GM18907 (cell line): ENCODE results near the gene PRPS2.

Experiments used
- ATAC-seq: cut with Tn5 transposase; IDR thresholded peaks from one replicate; pipeline ENCODE4 v1.9.1; 2021; ENCODE audit warnings: mild to moderate bottlenecking, moderate library complexity; ENCODE audit not compliant: unreplicated experiment

PRPS2 gene

GRCh38 chrX:12791257-12792228 lies at the start of gene PRPS2:
Gene PRPS2, plus strand, starts transcription at chrX:12791412. Its CDS starts 86 bp downstream, at chrX:12791498.
- ATAC-seq: peak; percentile 76

DNA sequence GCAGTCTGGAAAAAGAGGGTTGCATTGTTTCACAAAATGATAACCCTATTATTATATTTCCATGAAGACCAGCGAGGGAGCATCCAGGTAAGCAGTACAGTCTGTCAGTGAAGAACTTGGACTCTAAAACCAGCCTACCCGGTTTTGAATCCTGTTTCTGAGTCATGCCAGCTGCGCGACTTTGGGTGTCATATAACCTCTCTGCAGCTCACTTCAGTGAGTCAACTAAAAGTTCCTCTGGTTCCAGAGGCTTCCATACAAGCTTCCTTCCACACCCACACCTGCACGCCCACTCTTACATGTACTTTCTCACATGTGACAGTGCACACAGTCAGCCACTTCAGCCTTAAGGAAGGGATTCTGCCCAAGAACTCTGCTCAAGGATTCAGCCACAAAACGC lies 49.8 kb upstream of the PRPS2 start:
- ATAC-seq: no peak

GRCh38 chrX:12747433-12747832 lies 43.8 kb upstream of the PRPS2 start:
- no peak for ATAC-seq

- ATAC-seq: no peak
Observed at GRCh38 chrX:12751887-12752286, 39.3 kb upstream of the PRPS2 start.

GRCh38 chrX:12753366-12753765 lies 37.8 kb upstream of the PRPS2 start:
- no peak for ATAC-seq

- no peak for ATAC-seq
Observed at GRCh38 chrX:12758291-12758690, 32.9 kb upstream of the PRPS2 start.

- no peak for ATAC-seq
Observed at GRCh38 chrX:12767856-12768255, 23.4 kb upstream of the PRPS2 start.

DNA sequence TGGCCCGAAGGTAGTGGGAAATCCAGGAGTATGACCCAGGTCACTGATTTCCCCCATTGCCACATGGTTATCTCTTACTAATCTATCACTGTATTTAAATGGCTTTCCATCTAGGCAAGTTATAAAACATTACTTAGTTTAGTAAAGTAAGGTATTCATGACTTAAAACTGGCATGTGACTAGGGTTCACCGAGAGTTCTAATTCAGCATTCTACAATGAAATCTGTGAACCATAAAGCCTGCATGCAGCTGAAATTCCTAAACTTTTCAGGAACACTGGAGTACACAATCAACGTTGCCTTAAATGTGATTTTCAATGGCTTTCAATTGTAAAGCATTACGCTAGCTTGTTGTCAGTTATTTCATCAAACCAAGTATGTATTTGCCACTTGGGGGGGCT lies 22.7 kb upstream of the PRPS2 start:
- ATAC-seq: no peak

- no peak for ATAC-seq
Observed at GRCh38 chrX:12770440-12770839, 20.8 kb upstream of the PRPS2 start.

DNA sequence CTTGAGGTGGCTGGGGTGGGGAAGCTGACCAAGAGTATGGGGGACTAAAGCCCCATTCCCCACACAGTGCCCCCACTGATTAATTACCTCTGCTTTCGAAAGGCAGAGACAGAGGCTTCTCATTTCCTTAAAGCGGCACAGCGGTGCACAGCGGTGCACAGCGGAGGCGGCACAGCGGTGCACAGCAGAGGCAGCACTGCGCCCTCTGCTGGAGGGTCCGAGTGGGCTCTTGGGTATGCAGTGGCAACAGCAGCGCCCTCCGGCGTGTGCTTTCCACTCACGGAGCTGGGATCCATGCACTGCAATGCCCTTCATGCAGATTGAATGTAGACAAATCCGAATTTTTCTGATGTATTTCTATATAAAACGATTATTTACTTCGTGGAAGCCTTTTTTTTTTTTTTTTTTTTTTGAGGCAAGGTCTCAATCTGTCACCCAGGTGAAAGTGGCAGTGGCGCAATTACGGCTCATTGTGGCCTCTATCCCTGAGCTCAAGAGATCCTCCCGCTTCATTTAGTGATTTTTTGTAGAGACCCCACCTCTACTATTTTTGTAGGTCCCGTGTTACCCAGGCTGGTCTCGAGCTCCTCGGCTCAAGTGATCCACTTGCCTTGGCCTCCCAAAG lies 19.7 kb upstream of the PRPS2 start:
- ATAC-seq: peak; percentile 96

DNA sequence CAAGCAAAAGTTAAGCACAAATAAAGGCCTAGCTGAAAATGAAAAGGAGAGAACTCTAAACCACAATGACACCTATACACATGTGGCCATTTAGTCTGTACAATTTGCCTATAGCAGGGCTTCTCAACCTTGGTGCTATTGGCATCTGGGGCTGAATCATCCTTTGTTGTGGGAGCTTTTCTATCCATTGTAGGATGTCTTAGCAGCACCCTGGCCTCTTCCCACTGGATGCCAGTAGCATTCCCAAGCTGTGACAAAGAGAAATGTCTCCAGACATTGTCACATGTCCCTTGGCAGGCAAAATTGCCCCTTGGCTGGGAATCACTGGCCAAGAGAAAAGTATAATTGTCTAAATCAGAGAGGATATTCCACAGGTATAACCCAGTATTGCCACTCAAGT lies 13.5 kb upstream of the PRPS2 start:
- ATAC-seq: no peak

DNA sequence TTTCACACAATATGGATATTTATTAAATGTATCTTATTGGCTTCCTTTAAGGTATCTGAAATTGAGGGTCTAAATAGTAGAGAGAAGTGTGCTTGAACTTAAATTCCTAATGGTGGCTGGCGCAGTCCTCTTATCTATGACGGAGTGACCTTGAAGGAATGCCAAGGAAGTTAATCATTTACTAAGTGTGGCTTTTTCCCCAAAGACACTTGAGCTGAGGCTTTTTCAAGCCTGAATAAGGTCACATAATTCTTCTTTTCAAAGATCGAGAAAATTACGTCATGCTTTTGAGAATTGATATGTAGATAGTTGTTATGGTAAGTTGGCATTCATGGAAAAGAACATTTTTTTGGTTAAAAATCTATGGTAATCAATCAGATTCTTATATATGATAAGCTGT lies 11.7 kb upstream of the PRPS2 start:
- ATAC-seq: no peak

- no peak for ATAC-seq
Observed at GRCh38 chrX:12788645-12789044, 2.6 kb upstream of the PRPS2 start.

DNA sequence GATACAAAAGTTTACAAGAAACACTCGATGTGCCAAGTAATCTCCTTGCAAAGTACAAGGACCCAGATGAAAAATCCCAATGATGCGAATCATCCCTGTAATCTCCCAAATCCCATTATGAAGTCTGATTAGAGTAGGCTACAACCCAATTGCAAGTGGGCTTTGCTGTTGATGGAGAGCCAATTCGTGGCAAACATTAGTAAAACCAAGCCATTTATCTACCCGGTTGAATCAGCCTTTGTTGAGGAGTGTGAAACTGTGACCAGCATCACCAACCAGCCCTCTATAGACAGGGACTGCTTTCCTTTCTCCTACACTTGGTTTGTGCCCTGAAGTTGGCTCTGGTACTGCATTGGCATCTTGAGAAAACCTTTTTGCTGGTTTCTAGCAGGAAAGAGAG lies 1.2 kb upstream of the PRPS2 start:
- ATAC-seq: no peak

DNA sequence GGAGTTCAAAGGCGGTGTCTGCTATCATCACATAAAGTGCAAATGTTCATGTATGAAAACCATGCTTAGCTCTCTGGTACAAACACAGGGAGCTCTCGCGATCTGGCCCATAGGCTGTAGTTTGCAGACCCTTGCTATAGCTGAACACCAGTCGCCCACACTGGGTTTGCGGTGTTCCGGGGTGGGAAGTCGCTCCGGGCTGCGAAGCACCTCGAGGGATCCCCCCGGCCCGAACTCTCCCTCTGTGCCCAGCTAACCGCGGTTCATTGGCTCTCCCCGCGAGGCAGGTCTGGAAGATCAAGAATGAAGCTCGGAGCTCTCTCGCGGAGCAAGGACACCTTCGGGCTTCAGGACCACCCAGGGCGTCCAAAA lies 341 bp upstream of the PRPS2 start:
- peak; percentile 21 for ATAC-seq

- ATAC-seq: no peak
Observed at GRCh38 chrX:12792711-12793110, 1.5 kb downstream of the PRPS2 start.

GRCh38 chrX:12794654-12795053 lies 3.4 kb downstream of the PRPS2 start:
- ATAC-seq: no peak

- ATAC-seq: no peak
Observed at GRCh38 chrX:12798601-12799000, 7.4 kb downstream of the PRPS2 start.

- ATAC-seq: no peak
Observed at GRCh38 chrX:12799118-12799517, 7.9 kb downstream of the PRPS2 start.

- no peak for ATAC-seq
Observed at GRCh38 chrX:12802741-12803140, 11.5 kb downstream of the PRPS2 start.

- ATAC-seq: no peak
Observed at GRCh38 chrX:12804655-12805054, 13.4 kb downstream of the PRPS2 start.

DNA sequence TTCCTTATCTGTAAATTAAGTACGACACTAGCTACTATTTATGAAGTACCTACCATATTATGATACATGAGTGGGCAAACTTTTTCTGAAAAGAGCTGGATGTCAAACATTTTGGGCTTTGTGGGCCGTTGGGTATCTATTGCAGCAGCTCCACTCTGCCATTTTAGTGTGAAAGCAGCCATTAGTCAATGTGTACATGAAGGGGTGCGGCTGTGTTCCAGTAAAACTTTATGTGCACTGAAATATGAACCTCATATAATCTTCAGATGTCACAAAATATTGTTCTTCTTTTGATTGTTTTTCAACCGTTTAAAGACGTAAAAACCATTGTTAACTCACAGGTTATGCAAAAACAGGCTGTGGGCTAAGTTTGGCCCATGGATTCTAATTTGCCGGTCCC lies 14.1 kb downstream of the PRPS2 start:
- ATAC-seq: no peak
